ENCODE results near the gene ATAD3C. TPM values are rescaled to one million over a fixed set of nuclear protein-coding genes. Genes with fewer than 3 reads are reported as not detected.

Gene ATAD3C
- total and polyA plus RNA-seq, 12 donors = 0.11 to 2.2 (median 0.78) TPM

GRCh38 chr1:1487701-1488100, 38.2 kb downstream of the ATAD3C start:
- no peak for DNase-seq
- Histone ChIP-seq H3K4me1 (no peaks in the 10 kb centered on the region), H3K27me3 (no peaks in the 10 kb centered on the region), H3K4me3 (no peak overlapping the region), H3K27ac (no peak overlapping the region), H3K36me3 (peaks cover 0 to 98% (median 67%) of the 10 kb centered on the region in 9 donors), H3K9me3 (peaks cover 0 to 11% (median 0%) of the 10 kb centered on the region in 11 donors)
- WGBS, 2 donors = 91 to 94% methylated on average over 16 to 18 of the region's 18 CpGs
- intact Hi-C loops (cut with DNase I) = no loop called here
- ATAC-seq = no peak
- no peak for TF ChIP-seq CTCF (IDR thresholded peaks at IDR 0.05)

GRCh38 chr1:1489231-1489630, 39.7 kb downstream of the ATAD3C start:
- no peaks in the 10 kb centered on the region for H3K27me3 ChIP-seq
- no peak for ATAC-seq
- H3K4me1 ChIP-seq = no peaks in the 10 kb centered on the region
- H3K27ac ChIP-seq = no peak overlapping the region
- WGBS, 2 donors = 95 to 98% methylated on average over 16 of the region's 16 CpGs
- H3K9me3 ChIP-seq = peaks cover 0 to 22% (median 6%) of the 10 kb centered on the region in 11 donors
- TF ChIP-seq CTCF (IDR thresholded peaks at IDR 0.05) = no peak
- no peak for DNase-seq
- intact Hi-C loops (cut with DNase I) = no loop called here
- no peak overlapping the region for H3K4me3 ChIP-seq
- H3K36me3 ChIP-seq = peaks cover 0 to 98% (median 73%) of the 10 kb centered on the region in 9 donors

- intact Hi-C loops (cut with DNase I) = no loop called here
- H3K27ac ChIP-seq = no peak overlapping the region
- DNase-seq (no peak), ATAC-seq (no peak)
- peaks cover 0 to 22% (median 6%) of the 10 kb centered on the region in 11 donors for H3K9me3 ChIP-seq
- no peak overlapping the region for H3K4me3 ChIP-seq
- H3K4me1 ChIP-seq = no peaks in the 10 kb centered on the region
- 95 to 96% methylated on average over 19 of the region's 19 CpGs for WGBS, 2 donors
- TF ChIP-seq CTCF (IDR thresholded peaks at IDR 0.05) = no peak
- H3K27me3 ChIP-seq = no peaks in the 10 kb centered on the region
- peaks cover 0 to 100% (median 73%) of the 10 kb centered on the region in 9 donors for H3K36me3 ChIP-seq
These were observed 40.4 kb downstream of the ATAD3C start for GRCh38 chr1:1489861-1490260.

- Histone ChIP-seq H3K27me3 (no peaks in the 10 kb centered on the region), H3K4me1 (no peaks in the 10 kb centered on the region), H3K36me3 (peaks cover 0 to 97% (median 67%) of the 10 kb centered on the region in 9 donors), H3K27ac (no peak overlapping the region), H3K9me3 (peaks cover 0 to 22% (median 6%) of the 10 kb centered on the region in 11 donors), H3K4me3 (no peak overlapping the region)
- TF ChIP-seq CTCF (IDR thresholded peaks at IDR 0.05) = no peak
- ATAC-seq (no peak), DNase-seq (no peak)
- intact Hi-C loops (cut with DNase I) = no loop called here
- 96 to 98% methylated on average over 18 to 20 of the region's 25 CpGs for WGBS, 2 donors
These were observed 41.2 kb downstream of the ATAD3C start for GRCh38 chr1:1490633-1491230.
